CD4-positive, alpha-beta T cell treated with Interferon gamma for 1 hour (primary cell): ENCODE results near the gene GOLGA8T.
"Not testable (repeated sequence)": the region's sequence is repeated elsewhere in the genome, so short reads cannot be mapped to it uniquely, and the experiment has no call there.

Source experiments
- DNase-seq: peaks from one replicate; pipeline ENCODE4 v3.0.0-alpha.2; 2020

Gene GOLGA8T

GRCh38 chr15:30134751-30135150 is at the start of gene GOLGA8T:
GOLGA8T (plus strand) TSS chr15:30135051; CDS start chr15:30135149, 98 bp downstream.
- DNase-seq = not testable (repeated sequence)

GRCh38 chr15:30097827-30098226 is 37.0 kb upstream of the GOLGA8T start:
- not testable (repeated sequence) for DNase-seq

- not testable (repeated sequence) for DNase-seq
Measured at GRCh38 chr15:30102890-30103289, 32.0 kb upstream of the GOLGA8T start.

GRCh38 chr15:30103941-30104507 is 30.8 kb upstream of the GOLGA8T start:
- not testable (repeated sequence) for DNase-seq

- DNase-seq = not testable (repeated sequence)
Measured at GRCh38 chr15:30110591-30110990, 24.3 kb upstream of the GOLGA8T start.

- DNase-seq = not testable (repeated sequence)
Measured at GRCh38 chr15:30130066-30130465, 4.8 kb upstream of the GOLGA8T start.

- DNase-seq = not testable (repeated sequence)
Measured at GRCh38 chr15:30143246-30143645, 8.4 kb downstream of the GOLGA8T start.

GRCh38 chr15:30149891-30150290 is 15.0 kb downstream of the GOLGA8T start:
- DNase-seq = not testable (repeated sequence)

- not testable (repeated sequence) for DNase-seq
Measured at GRCh38 chr15:30162479-30163357, 27.9 kb downstream of the GOLGA8T start.

GRCh38 chr15:30163759-30164158 is 28.9 kb downstream of the GOLGA8T start:
- not testable (repeated sequence) for DNase-seq

- DNase-seq = not testable (repeated sequence)
Measured at GRCh38 chr15:30164257-30164656, 29.4 kb downstream of the GOLGA8T start.

- not testable (repeated sequence) for DNase-seq
Measured at GRCh38 chr15:30167403-30167802, 32.6 kb downstream of the GOLGA8T start.

- DNase-seq = not testable (repeated sequence)
Measured at GRCh38 chr15:30167886-30168285, 33.0 kb downstream of the GOLGA8T start.

- DNase-seq = not testable (repeated sequence)
Measured at GRCh38 chr15:30171452-30171851, 36.6 kb downstream of the GOLGA8T start.

- peak; percentile 73 for DNase-seq
Measured at GRCh38 chr15:30173041-30173608, 38.3 kb downstream of the GOLGA8T start.

- DNase-seq = not testable (repeated sequence)
Measured at GRCh38 chr15:30175291-30175690, 40.4 kb downstream of the GOLGA8T start.

GRCh38 chr15:30176613-30177012 is 41.8 kb downstream of the GOLGA8T start:
- not testable (repeated sequence) for DNase-seq

- DNase-seq = not testable (repeated sequence)
Measured at GRCh38 chr15:30179814-30180213, 45.0 kb downstream of the GOLGA8T start.

- DNase-seq = not testable (repeated sequence)
Measured at GRCh38 chr15:30185495-30185894, 50.6 kb downstream of the GOLGA8T start.

GRCh38 chr15:30187429-30187828 is 52.6 kb downstream of the GOLGA8T start:
- DNase-seq = not testable (repeated sequence)

- not testable (repeated sequence) for DNase-seq
Measured at GRCh38 chr15:30189754-30190153, 54.9 kb downstream of the GOLGA8T start.

- not testable (repeated sequence) for DNase-seq
Measured at GRCh38 chr15:30191143-30191542, 56.3 kb downstream of the GOLGA8T start.

GRCh38 chr15:30191639-30192038 is 56.8 kb downstream of the GOLGA8T start:
- DNase-seq = not testable (repeated sequence)
